ENCODE data around the gene KCNAB1.
"Not testable (repeated sequence)": the region's sequence is repeated elsewhere in the genome, so short reads cannot be mapped to it uniquely, and the experiment has no call there.

The KCNAB1 gene

DNA sequence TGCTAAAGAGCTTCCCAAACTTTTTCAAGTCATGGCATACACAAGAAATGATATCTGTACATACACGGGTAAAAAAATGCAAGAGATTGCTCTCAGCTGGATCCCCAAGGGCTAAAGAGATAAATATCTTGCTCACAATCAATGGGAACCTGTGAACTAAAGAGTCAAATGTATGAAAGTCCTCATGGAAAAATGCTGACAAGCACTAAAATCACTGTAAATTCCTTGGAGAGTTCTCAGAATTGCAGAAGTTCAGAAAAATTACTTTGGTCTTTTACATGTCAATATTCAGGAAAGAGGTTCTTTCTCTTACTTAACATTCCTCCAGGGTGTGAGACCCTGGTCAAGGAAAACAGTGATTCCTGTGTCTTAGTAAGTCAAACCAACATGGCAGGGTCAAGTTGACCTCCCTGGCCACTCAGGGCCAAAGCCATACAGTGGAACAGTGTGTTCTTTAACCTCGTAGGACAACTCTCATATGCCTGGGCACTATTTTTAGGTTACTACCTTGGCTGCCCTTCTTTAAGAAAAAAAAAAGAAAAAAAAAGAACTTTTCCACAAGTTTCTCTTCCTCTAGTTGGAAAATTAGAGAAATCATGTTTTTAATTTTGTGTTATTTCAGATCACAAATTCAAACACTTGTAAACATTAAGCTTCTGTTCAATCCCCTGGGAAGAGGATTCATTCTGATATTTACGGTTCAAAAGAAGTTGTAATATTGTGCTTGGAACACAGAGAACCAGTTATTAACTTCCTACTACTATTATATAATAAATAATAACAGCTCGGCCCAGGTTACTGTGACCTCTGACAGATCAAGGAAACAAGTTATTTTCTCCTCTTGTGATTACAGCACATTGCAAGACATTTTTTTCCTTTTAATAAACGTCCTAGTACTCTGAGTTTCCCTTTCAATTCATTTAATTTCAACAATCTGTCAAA, 422.0 kb downstream of the KCNAB1 start:
- no peak for DNase-seq (ENCODE audit: low spot score)

GRCh38 chr3:156543043-156543555, 422.7 kb downstream of the KCNAB1 start:
- DNase-seq (ENCODE audit: low spot score): no peak

- no peak for DNase-seq (ENCODE audit: low spot score)
Measured at GRCh38 chr3:156547637-156548036, 427.3 kb downstream of the KCNAB1 start.

GRCh38 chr3:156548041-156548687, 427.8 kb downstream of the KCNAB1 start:
- no peak for DNase-seq (ENCODE audit: low spot score)

DNA sequence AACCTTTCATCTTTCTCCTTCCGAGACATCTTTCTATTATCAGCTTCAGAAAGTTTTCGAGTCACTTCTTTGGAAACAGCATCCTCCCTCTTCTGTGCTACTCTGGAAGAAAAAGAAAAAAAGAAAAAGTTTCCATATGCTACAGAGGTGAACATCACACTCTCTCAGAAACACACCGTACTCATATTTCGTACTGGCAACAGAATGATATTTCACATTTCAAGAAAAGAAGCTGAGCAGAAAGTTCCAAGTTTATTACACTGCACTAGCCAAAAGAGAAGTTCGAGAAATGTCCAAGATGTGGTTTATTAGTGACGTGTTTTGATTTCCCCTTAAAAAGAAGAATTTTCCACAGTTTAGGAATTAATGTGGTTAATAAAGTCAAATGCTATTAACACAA, 428.5 kb downstream of the KCNAB1 start:
- no peak for DNase-seq (ENCODE audit: low spot score)

DNA sequence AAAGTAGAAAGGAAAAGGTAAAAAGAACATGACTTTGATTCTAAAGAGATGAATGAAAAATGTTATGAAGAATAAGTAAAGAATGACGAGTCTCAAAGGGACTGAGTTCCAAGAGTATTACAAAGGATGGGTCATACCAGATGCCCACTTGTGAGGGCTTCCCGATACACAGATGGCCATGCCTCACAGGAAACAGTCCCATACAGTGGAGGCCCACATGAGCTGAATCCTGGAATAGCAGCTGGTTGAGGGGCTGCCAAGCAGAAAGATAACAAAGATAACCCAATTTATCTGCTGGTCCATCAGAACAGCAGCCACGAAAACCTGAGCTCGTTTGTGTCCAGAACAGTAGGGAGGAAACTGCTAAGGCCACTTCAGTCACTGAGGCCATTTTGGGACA, 430.9 kb downstream of the KCNAB1 start:
- DNase-seq (ENCODE audit: low spot score): no peak

DNA sequence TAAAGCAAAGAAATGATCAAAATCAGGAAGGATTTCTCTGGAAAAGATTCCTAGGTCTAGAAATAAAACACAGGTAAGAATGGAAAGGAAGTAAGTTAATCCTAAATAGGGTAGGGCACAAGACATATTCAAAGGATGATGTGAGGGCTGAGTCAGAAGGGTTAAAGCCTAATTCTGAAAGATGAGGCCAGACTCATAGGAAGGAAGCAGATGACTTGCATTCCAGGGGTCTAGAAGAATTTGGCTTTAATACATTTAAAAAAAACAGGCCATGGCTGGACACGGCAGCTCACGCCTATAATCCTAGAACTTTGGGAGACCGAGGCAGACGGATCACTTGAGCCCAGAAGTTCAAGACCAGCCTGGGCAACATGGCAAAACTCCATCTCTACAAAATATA, 431.4 kb downstream of the KCNAB1 start:
- peak; percentile 41 for DNase-seq (ENCODE audit: low spot score)

- DNase-seq (ENCODE audit: low spot score): no peak
Measured at GRCh38 chr3:156552973-156553372, 432.6 kb downstream of the KCNAB1 start.

- no peak for DNase-seq (ENCODE audit: low spot score)
Measured at GRCh38 chr3:156553705-156554356, 433.5 kb downstream of the KCNAB1 start.

DNA sequence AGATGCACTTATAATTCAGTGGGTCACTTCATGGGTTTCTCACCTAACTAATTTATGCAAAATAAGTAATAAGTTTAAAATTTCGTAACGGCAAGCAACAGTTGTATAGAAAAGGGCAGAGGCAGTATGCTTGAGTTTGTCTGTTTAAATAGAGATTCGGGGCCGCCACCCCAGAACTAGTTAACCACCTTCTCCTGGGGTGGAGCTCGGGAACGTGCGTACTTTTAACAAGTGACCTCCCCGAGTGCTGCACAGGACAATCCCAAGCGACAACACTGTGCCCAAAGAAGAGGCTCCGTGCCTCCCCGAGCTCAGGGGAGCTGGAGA, 434.1 kb downstream of the KCNAB1 start:
- no peak for DNase-seq (ENCODE audit: low spot score)

DNA sequence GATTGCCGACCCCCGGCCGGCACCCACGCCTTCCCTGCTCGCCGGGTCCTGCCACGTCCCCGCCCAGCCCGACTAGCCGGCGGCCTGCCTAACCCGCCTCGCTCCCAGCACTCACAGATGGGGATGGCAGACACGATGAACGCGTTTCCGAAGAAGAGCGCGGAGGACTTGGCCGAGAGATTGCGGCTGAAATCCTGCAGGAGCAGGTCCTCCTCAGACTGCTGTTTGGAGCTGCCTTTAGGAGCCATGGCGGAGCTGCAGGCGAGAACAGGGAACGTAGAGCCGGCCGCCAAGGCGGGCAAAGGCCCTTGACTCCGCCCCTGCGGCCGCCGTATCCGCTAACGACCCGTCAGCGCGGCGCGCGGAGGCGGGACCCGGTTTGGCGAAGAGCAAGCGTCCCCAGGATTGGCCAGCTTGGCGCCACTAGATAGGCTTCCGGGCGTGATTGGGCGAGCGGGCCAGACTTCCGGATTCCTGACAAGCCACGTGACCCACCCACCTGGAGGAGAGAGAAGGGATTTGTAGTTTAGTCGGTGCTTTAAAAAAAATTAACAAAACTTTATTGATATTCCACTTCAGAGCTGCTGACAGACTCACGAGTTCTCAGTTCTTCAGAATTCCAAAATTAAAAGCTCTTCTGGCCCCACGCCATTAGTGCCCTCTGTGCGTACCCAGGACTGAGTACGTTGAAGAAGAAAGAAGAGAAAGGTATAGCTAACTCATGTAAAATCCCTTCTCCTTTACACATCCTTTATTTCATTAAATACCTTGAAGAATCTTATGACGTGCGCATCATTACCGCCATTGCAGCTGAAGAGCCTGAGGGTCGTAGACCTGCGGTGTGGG, 434.7 kb downstream of the KCNAB1 start, which contains the start of gene SSR3:
SSR3 (minus strand) TSS at position 276 of the 846 bp plus-strand sequence; CDS start at position 248, 28 bp downstream.
- DNase-seq (ENCODE audit: low spot score): peak; percentile 95

DNA sequence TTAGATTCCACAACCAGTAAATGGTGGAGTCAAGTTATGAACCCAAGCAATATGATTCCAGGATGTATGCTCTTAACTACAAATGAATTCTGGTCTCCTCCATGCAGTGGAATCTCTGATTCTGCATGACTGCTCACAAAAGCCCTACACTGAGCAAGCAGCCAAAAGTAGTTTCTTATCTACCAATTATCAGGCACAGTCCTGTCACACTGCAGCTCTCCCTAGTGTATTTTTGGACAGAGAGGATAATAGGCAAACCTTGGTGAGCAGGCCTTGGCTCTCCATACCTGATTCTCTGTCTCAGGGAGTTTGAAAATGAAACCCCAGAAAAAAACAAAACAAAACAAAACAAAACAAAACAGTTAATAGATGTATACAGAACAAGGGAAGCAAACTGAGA, 438.0 kb downstream of the KCNAB1 start:
- no peak for DNase-seq (ENCODE audit: low spot score)

- DNase-seq (ENCODE audit: low spot score): no peak
Measured at GRCh38 chr3:156559321-156559720, 438.9 kb downstream of the KCNAB1 start.

DNA sequence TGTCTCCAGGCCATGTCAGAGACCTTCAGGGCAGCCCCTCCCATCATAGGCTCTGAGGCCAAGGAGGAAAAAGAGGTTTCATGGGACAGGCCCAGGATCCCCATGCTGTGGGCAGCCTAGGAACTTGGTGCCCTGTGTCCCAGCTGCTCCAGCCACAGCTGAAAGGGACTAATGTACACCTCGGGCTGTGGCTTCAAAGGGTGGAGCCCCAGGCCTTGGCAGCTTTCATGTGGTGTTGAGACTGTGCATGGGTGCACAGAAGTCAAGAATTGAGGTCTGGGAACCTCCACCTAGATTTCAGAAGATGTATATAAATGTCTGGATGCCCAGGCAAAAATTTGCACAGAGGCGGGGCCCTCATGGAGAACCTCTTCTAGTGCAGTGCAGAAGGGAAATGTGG, 441.2 kb downstream of the KCNAB1 start:
- DNase-seq (ENCODE audit: low spot score): no peak

DNA sequence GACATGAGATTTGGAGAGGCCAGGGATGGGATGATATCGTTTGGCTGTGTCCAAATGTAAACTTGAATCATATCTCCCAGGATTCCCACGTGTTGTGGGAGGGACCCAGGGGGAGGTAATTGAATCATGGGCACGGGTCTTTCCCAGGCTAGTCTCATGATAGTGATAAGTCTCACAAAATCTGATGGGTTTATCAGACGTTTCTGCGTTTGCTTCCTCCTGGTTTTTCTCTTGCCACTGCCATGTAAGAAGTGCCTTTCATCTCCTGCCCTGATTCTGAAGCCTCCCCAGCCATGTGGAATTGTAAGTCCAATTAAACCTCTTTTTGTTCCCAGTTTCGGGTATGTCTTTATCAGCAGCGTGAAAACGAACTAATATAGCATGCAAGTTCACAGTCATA, 442.1 kb downstream of the KCNAB1 start:
- not testable (repeated sequence) for DNase-seq (ENCODE audit: low spot score)

DNA sequence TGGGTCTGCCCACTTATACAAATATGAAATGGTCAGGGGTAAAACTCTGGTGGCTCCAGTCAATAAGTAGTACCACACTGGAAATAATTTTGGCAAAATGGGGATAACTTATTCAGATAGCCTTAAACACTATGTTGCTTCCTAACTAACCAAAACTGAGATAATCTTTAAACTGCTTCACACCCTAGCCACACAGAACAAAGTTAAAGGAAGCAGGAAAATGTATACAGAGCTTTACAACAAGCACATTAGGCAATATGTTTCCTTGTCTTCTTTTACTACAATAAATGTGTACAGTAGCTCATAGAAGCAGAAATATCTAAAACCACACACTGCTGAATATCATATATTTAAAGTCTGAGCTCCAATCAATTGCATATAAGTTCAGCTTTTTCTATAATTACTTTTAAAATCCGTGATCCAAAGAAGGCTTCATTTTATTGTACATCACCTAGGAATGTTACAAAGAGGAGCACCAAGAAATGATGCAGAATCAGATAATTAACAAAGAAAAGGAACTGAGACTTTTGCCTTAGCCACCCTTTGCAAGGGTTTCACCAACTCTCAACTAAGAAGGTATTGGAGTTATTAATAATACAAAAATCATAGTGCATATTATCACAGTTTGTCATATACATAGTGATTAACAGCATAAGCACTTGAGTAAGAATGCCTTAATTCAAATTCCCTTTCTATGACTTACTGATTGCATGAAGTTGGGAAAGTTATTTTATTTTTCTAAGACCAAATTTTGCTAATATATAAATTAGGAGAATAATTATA, 443.7 kb downstream of the KCNAB1 start:
- no peak for DNase-seq (ENCODE audit: low spot score)

- DNase-seq (ENCODE audit: low spot score): not testable (repeated sequence)
Measured at GRCh38 chr3:156569016-156569415, 448.6 kb downstream of the KCNAB1 start.

DNA sequence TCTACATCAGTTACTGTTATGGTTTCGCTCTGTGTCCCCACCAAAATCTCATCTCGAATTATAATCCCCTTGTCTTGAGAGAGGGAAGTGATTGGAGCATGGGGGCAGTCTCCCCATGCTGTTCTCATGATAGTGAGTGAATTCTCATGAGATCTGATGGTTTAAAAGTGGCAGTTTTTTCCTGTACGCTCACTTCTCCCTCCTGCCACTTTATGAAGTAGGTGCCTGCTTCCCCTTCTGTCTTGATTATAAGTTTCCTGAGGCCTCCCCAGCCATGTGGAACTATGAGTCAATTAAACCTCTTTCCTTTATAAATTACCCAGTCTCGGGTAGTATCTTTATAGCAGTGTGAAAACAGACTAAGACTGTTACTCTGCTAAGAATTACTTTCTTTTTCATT, 449.5 kb downstream of the KCNAB1 start:
- DNase-seq (ENCODE audit: low spot score): not testable (repeated sequence)

DNA sequence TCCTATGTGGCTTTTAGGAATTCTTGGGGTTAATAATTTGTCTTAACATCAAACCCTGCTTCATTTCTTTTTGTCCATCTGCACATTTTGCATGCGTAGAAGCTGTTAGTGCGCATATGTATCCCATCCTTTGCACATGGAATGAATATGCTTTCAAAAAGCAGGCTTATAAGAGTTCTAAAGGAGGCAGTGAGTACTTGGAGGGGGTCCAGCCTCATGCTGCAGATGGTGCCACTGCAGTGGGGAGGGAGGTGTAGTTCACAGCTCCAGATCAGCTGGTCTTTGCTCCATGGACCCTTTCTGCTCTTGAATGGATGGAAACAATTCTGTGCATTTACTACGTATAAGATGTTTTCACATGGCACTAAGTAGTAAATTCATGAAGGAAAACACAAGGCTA, 455.3 kb downstream of the KCNAB1 start:
- DNase-seq (ENCODE audit: low spot score): no peak

DNA sequence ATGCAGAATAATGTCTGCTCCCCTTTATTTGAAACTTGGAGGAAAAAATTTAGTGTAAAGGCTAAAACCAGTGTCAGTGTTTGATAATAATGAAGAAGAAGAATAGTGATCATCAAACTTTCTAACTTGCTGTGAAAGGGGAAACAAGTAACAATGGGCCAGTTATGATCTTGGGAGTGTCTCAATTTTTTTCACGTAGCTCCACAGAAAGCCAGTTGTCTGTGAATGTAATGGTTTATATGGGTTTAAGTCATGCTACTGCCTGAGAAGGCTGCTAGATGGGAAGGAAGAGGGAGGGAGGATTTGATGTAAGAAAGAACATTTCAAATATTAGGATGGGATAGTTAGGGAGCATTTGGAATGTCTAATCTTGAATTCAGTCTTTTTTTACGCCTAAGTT, 455.7 kb downstream of the KCNAB1 start:
- DNase-seq (ENCODE audit: low spot score): no peak

Data from hepatic stellate cell (primary cell).